AG20443 (cell line): Measurements from ENCODE around the gene PADI4.
A peak's percentile ranks its signal among the peaks of the same experiment; 100 is the strongest.
"Not testable (repeated sequence)": the region's sequence is repeated elsewhere in the genome, so short reads cannot be mapped to it uniquely, and the experiment has no call there.

ENCODE experiments used
- DNase-seq: peaks from one replicate; pipeline ENCODE4 v3.0.0; 2012; ENCODE audit warnings: low spot score, mixed read lengths

PADI4 gene

DNA sequence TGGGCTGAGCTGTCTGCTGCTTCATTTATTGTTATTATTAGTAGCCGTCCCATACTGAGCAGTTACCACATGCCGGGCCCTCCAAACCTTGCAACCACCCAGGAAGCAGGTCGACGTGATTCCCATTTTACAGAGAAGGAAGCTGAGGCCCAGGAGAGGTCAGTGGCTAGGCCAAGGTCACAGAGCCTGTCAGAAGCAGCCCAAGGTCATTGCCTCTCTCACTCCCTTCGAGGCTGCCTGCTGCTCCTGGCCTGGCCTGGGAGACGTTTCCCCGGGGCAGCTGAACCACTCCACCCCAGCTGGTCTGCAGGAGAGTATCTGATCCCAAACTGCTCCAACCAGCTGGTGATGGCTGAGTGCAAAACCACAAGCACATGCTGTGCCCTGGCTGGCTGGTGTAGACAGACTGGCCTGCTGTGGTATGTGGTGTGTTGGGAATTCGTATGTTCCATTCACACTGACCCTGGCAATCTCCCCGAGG lies 6.5 kb downstream of the PADI4 start:
- DNase-seq, result no peak

DNA sequence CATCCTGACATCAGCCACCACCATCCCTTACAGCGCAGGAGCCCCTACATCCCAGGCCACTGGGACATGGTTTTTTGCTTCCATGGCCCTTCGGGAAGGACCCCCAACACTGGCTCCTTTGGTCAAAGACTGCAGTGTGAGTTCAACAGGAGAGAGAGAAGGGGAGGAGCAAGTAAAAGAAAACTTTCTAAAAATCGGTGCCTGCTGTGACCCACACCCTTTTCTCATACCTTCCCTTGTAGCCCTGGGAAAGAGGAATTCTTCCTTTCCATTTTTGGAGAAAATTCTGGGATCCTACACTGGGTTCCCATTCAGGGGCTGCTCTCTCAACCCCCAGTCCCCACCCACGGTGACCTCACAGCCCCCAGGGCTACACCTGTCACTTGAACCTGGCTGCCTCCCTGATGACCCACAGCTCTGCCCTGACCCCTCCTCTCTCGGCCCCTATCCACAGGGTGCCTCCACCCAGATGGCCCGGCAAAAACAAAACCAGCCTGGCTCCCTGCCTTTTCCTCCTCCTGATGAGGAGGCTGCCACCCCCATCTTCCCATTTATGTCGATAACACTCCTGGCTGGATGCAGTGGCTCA lies 7.6 kb downstream of the PADI4 start:
- DNase-seq, result no peak

DNA sequence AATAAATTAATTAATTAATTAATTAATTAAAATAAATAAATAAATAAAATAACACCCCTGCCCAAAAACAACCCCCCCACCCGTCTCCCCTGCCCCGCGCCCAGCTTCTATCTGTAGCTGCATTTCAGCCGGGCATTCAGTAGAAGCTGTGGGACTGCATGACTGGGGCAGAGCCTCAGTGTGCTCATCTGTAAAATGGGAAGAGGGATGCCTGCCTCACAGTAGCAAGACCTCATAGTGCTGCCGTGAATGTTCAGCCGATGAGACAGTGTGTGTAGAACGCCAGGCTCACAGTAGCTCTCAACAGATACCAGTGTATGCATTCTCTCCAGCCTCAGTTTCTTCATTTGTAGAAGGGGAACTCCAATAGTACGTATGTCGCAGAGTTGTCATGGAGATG lies 8.7 kb downstream of the PADI4 start:
- no peak for DNase-seq

DNA sequence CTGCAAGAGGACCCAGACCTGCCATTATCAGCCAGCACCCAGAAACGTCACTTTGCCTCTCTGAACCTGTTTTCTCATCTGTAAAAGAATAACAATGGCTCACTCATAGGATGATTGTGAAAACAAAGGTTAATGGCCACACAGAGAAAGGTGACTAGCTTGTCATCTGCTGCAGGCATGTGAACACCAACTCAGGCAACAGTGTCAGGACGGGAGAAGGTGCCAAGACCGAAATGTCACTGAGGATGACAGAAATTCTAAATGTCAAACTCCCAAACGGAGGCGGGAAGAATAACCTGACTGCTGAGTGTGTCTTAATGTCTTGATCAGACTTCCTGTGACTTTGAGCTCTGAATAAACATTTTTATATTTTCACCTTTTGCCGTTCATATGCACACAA lies 10.3 kb downstream of the PADI4 start:
- no peak for DNase-seq

DNA sequence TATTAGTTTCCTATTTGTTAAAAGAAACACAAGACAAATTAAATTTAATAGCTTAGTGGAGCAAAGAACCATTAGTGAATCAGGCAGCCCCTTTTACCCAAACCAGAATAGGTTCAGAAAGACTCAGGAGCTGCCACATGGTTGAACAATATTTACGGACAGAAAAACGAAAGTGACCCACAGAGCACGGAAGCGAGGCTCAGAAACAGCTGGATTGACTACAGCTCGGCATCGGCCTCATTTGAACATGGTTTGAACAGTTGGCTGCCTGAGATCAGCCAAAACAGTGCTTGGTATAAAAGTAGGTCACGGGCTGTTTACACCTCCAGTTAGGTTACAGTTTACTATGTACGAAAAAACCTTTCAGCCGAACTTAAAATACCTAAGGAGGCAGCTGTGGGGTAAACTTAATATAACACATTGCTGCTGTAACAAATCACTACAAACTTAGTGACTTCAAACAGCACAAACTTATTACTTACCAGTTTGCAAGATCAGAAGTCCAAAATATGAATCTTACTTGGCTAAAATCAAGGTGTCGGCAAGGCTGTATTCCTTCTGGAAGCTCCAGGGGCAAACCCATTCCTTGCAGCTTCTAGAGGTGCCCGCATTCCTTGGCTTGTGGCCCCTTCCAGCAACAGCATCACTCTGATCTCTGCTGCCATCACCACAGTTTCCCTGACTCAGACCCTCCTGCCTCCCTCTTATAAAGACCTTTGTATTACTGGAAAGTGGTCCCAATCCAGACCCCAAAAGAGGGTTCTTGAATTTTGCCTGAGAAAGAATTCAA lies 11.8 kb downstream of the PADI4 start:
- DNase-seq, result no peak

DNA sequence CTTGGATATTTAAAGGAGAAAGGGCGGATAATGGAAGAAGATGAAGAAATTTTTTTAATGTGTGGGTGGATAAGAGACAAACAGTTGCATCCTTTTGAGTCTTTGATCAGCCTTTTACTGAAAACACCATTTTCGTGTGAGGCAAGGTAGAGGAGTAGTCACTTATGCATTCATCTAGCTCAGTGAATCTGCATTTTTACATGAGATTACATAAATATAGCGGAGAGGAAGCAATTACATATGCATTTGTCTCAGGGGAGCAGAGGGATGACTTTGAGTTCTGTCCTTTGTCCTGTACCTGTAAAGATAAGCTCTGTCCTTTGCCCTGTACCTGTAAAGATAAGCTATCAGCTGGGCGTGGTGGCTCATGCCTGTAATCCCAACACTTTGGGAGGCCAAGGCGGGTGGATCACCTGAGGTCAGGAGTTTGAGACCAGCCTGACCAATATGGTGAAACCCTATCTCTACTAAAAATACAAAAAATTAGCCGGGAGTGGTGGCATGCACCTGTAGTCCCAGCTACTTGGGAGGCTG lies 13.9 kb downstream of the PADI4 start:
- DNase-seq, result not testable (repeated sequence)

DNA sequence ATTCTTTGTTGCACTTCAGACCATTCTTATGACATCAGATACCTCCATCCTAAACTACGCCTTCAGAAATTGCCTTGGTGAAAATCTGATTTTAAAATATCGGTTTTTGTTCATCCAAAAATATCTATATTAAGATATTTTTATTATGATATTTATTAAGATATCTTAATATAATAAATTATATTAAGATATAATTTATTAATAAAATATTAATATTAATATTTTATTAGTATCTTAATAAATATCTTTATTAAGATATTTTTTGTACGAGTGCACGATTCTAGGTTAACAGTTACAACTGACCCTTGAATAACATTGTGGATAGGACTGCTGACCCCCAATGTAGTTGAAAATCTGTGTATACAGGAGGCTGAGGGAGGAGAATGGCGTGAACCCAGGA lies 20.9 kb downstream of the PADI4 start:
- DNase-seq, result no peak

DNA sequence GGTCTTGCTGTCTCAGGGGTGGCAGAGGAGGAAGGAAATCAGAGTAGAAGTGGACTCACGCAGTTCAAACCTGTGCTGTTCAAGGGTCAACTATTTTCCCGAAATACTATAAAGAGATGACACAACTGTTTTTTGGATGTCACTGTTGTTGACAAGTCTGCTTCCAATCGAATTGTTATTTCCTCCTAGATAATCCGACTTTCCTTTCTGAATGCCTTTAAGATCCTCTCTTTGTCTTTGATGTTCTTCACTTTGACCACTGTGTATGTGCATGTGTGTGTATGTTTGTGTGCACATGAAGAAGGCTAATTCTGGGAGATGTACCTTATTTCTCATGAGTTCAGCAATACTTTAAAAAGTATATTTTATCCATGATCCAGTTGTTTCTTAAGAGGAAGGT lies 21.6 kb downstream of the PADI4 start:
- no peak for DNase-seq

DNA sequence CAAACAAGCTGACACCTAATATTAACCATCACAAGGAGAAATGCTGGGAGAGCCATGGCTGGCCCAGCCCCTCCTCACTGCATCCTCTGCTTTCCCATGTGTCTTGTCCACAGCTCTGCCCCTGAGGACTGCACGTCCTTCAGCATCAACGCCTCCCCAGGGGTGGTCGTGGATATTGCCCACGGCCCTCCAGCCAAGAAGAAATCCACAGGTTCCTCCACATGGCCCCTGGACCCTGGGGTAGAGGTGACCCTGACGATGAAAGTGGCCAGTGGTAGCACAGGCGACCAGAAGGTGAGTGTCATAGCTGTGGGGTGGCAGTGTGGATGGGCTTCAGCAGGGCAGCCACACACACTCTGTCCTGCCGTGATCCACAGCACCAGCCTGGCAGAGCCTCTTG lies 22.9 kb downstream of the PADI4 start:
- no peak for DNase-seq

DNA sequence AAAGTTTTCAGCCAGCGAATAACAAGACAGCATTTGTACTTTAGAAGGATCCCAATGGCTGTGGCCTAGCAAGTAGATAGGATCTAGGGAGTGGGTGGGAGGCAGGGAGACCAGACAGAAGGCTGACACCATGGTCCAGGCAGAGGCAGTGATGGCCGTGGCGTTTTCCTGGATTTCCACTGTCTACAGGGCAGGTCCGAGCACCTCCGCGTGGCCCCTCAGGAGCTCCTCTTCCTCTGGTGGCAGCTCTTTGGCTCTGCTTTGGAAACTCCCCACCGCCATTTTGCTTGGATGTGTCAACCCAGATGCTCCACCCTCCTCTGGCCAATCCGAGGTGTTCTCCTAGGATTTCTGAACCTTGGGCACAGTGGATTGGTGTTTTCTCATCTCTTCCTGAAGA lies 25.1 kb downstream of the PADI4 start:
- no peak for DNase-seq

DNA sequence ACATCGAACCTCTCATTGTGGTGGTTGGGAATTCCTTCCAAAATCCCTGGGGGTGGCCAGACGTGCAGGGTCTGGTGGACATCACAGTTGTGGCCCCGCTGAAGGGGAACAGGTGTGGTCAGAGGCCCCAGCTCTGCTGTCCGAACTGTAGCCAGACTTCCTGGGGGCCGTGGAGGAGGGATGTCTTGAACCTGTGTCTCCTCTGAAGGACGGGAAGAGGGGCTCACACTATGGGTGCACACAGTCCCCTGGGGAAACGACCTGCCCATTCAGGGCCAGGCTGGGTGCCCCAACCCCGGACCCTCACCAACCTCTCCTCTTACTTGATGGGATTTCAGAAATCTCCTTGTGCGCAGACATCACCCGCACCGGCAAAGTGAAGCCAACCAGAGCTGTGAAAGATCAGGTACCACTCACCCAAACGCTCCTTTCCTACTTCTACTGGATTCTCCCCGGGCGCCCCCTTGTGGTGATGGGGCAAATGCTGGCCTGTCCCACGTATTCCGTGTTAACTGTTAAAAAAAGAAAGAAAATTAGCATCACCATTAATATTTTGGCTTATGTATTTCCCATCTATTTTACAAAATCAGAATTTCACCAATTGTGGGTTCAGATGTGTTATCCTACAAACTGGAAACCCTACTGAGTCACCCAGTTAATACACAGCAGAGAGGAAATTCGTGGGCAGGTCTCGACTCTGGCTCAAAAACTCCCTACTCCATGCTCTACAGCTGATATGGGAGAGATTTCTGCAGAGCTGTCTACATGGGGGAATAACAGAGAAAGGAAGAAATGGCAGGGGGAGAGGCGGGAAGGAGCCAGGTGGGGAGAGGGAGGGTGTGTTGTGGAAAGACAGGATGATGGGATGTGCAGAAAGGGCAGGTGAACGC lies 28.1 kb downstream of the PADI4 start:
- peak; percentile 71 for DNase-seq

DNA sequence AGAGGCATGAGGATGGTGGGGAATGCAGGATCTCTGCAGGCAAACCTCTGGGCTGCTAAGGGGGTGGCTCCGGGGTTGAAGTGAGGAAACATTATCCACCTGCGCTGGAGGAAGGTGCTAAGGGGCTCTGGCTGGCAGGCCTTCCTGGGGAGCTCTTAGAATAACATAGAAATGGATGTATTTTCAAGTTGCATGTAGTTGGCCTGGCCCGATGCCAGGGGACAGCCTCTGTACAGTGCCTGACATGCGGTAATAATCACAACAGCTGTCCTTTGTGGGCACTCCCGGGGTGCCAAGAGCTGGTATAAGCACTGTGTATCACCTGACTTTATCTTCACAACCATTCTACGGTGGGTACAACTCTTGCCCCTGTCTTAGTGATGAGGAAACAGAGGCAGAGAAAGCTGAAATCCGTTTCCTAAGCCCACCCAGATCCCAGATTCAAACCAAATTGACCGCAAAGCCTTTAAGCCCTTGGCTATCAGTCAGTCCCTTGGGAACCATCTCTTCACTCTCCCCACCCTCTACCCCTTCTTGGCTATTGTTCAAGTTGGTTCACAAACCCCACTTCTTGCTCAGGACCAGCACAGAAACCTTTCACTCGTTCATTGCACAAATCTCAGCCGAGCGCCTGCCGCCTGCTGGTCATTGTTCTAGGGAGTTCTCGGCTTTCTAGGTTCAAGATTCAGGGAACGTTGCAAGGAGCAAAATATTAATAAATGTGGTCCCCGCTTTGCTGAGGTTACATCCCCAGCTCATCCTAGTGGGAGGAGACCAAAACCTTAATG lies 30.9 kb downstream of the PADI4 start:
- no peak for DNase-seq

DNA sequence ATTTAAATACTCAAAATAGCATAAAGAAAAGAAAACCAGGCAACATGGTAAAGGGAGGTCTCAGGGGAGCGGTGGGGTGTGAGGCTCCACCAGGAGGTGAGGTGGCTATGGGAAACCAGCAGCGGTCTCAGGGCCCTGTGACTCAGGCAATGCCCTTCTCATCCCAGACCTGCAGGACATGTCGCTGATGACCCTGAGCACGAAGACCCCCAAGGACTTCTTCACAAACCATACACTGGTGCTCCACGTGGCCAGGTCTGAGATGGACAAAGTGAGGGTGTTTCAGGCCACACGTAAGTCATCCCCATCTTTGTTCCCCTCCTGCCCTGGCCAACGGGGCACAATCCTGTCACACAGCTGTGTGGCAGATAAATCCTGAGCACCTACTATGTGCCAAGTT lies 31.5 kb downstream of the PADI4 start:
- DNase-seq, result no peak

DNA sequence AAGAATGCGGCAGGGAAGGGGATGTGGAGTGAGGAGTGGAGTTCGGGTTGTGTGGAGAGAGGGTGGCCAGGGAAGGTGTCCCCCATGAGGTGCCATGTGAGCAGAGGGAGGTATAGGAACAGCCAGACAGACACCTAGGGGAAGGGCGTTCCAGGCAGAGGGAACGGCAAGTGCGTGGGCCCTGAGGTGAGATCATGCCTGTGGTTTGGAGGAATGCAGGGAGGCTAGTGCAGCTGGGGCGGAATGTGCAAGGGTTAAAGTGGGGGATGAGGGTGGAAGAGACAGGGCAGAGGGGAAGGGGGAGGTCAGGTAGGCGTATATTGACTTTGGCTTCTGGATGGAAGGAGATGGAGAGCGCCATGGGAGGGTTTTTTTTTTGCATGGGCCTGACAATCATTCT lies 32.4 kb downstream of the PADI4 start:
- DNase-seq, result no peak

DNA sequence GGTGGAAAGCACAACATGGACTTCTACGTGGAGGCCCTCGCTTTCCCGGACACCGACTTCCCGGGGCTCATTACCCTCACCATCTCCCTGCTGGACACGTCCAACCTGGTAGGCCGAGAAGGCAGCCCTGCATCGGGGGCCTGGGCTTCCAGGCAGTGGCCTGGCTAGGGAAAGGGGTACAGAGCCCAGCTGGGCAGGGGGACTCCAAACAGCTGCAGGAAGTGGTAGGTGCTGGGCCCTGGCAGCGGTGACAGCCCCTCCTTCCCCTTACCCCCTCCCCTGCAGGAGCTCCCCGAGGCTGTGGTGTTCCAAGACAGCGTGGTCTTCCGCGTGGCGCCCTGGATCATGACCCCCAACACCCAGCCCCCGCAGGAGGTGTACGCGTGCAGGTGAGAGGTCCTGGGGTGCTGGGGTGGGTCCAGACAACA lies 34.0 kb downstream of the PADI4 start:
- no peak for DNase-seq

DNA sequence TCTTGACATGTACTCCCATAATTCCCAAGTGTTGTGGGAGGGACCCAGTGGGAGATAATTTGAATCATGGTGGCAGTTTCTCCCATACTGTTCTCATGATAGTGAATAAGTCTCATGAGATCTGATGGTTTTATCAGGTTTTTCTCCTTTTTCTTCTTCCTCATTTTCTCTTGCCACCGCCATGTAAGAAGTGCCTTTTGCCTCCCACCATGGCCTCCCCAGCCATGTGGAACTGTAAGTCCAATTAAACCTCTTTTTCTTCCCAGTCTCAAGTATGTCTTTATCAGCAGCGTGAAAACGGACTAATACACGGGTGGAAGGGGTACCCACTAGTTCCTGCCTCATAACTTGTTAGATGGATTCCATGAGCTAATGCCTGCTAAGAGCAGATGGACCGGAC lies 37.5 kb downstream of the PADI4 start:
- not testable (repeated sequence) for DNase-seq

DNA sequence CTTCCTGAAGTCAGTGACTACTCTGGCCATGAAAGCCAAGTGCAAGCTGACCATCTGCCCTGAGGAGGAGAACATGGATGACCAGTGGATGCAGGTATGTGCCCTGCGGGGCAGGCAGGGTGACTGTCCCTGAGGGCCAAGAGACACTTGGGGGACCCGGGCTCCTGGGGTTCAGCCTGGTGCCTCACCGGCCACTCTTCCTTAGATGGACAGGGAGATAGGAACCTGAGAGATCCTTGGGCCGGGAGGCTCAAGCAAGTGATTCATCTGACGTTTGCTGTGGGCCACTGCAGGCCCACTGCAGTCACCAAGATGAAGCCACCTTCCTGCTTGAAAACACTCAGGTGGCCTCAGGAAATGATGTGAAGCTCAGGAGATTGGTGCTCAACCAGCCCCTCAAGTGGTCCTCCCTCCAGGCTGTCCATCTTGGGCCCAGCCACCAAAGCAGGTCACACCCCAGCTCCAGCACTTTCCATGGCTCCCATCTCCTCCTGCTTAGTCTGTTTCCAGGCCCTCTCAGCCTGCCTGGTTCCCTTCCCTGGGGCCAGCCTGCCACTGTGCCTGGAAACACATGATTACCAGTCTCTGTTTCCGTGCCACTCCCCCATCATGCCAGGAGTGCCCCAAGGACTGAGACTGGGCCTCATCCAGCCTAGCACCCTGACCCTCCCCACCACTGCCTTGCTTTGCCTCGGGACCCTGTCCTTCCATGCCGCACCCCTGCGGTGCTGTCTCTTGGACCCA lies 38.2 kb downstream of the PADI4 start:
- DNase-seq, result no peak

DNA sequence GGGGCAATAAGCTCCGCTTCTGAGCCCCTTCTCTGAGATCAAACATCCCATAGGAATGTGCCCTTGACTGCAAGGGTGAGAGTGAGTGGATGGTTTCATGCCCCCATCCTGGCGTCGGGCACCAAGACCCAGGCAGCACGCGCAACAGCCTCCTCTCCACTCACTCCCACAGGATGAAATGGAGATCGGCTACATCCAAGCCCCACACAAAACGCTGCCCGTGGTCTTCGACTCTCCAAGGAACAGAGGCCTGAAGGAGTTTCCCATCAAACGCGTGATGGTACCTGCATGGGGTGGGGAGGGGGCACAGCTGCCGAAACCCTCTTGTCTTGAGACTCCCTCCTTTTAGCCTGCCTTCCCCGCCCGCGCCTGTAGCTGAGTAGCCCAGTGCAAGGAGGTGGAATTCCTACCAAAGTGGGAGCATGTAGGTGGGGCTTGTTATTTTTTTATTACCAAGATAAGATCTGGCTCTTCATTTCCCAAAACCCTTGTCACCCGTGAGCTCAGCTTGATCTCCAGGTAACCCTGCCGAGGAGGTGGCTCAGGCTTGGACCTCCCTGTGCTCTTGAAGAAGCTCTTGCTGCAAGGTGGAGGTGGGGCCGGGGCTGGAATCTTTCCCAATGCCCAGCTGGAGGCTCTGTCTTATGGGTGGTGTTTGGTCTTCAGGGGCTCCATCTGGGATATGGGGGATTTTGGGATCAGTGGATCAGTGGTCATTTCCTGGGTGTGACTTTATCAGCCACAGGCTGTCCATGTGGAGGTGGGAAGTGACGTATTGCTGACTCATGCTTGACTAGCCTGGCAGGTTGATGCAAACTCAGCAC lies 40.0 kb downstream of the PADI4 start:
- peak; percentile 36 for DNase-seq

DNA sequence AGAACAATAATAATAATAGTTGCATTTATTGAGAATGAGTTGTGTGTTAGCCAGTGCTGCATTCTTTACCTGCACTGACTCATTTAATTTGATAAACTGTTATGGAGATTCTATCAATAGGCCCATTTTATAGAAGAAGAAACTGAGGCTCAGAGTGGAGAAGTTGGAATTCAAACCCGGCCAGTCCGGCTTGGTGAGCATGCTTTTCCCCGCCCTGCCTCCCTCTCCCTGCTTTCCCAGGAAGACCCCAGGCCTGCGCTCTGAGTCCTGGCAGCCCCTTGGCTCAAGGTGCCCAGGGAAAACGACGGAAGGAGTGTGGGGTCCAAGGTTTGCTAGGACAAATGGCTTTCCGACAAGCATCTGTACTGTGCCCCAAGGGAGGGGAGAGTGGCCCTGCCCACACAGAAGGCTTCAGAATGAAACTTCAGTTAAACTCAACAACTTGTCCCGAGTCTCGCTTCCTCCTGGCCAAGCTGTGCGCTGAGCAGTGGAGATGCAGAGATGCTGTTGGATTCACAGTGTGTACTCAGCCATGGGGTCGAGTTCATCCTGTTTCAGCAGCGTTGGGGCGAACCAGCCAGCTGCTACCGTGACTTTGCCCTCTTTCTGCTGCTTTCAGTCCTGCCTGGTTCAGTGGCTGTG lies 40.7 kb downstream of the PADI4 start:
- DNase-seq, result peak; percentile 5

DNA sequence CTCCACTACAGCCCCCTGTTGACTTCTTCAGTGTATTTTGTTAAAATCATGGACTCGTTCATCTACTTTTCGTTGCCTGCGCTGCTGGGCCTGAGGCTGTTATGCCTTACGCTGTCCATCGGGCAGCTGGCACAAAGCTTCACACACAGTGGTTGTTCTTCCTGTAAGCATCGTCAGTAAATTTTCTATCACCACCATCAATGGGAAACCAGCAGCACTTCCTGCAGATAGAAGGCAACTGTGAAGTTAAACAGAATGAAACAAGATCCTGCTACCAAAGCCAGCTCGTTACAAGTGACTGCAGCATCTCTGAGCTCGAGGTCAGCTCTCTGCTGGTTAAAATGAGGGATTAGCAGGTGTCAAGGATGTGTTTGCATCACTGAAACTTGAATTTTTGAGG lies 42.1 kb downstream of the PADI4 start:
- no peak for DNase-seq
